ENCODE measurements around the gene DNPH1. TPM values are rescaled to one million over a fixed set of nuclear protein-coding genes. Genes with fewer than 3 reads are reported as not detected.

The DNPH1 gene
- total RNA-seq, 1 experiment from 2014 or later = 91.0 TPM

GRCh38 chr6:43243664-43244321 is 14.5 kb upstream of the DNPH1 start:
- no peak for TF ChIP-seq CTCF (IDR thresholded peaks at IDR 0.05; ENCODE audit: unreplicated experiment)
- no TSS peak for BruUV-seq (replicated peaks)
- Mint-ChIP-seq H3K9me3 (ENCODE audit: unreplicated experiment) (no peaks in the 10 kb centered on the region), H3K4me1 (ENCODE audit: insufficient read depth, unreplicated experiment) (no peaks in the 10 kb centered on the region), H3K36me3 (ENCODE audit: insufficient read depth, unreplicated experiment) (no peaks in the 10 kb centered on the region), H3K4me3 (ENCODE audit: unreplicated experiment) (no peak overlapping the region), H3K27me3 (ENCODE audit: insufficient read depth, unreplicated experiment) (no peaks in the 10 kb centered on the region), H3K27ac (ENCODE audit: low read depth, unreplicated experiment) (no peak overlapping the region)
- DNase-seq (ENCODE audit: unreplicated experiment) = no peak
- ChIA-PET POLR2A (no interaction called here), CTCF (no interaction called here)
- intact Hi-C loops (cut with micrococcal nuclease) = no loop called here

GRCh38 chr6:43242908-43243663 is 13.8 kb upstream of the DNPH1 start, which contains the start of gene TTBK1:
Gene TTBK1, plus strand, starts transcription at chr6:43243481. Its CDS starts 3,180 bp downstream, at chr6:43246661.
- Mint-ChIP-seq H3K36me3 (ENCODE audit: insufficient read depth, unreplicated experiment) (no peaks in the 10 kb centered on the region), H3K9me3 (ENCODE audit: unreplicated experiment) (no peaks in the 10 kb centered on the region), H3K27me3 (ENCODE audit: insufficient read depth, unreplicated experiment) (no peaks in the 10 kb centered on the region), H3K27ac (ENCODE audit: low read depth, unreplicated experiment) (no peak within 1 kb of the TSS), H3K4me1 (ENCODE audit: insufficient read depth, unreplicated experiment) (no peaks in the 10 kb centered on the region), H3K4me3 (ENCODE audit: unreplicated experiment) (no peak within 1 kb of the TSS)
- intact Hi-C loops (cut with micrococcal nuclease) = no loop called here
- ChIA-PET CTCF (no interaction called here), POLR2A (no interaction called here)
- no peak for TF ChIP-seq CTCF (IDR thresholded peaks at IDR 0.05; ENCODE audit: unreplicated experiment)
- BruUV-seq (replicated peaks) = no TSS peak
- no peak for DNase-seq (ENCODE audit: unreplicated experiment)

GRCh38 chr6:43241446-43241845 is 12.2 kb upstream of the DNPH1 start:
- no peak for TF ChIP-seq CTCF (IDR thresholded peaks at IDR 0.05; ENCODE audit: unreplicated experiment)
- Mint-ChIP-seq H3K4me1 (ENCODE audit: insufficient read depth, unreplicated experiment) (no peaks in the 10 kb centered on the region), H3K9me3 (ENCODE audit: unreplicated experiment) (no peaks in the 10 kb centered on the region), H3K27me3 (ENCODE audit: insufficient read depth, unreplicated experiment) (no peaks in the 10 kb centered on the region), H3K36me3 (ENCODE audit: insufficient read depth, unreplicated experiment) (no peaks in the 10 kb centered on the region), H3K4me3 (ENCODE audit: unreplicated experiment) (no peak overlapping the region), H3K27ac (ENCODE audit: low read depth, unreplicated experiment) (no peak overlapping the region)
- no TSS peak for BruUV-seq (replicated peaks)
- POLR2A ChIA-PET = no interaction called here
- CTCF ChIA-PET = no interaction called here
- intact Hi-C loops (cut with micrococcal nuclease) = no loop called here
- DNase-seq (ENCODE audit: unreplicated experiment) = no peak

GRCh38 chr6:43240950-43241349 is 11.7 kb upstream of the DNPH1 start:
- TF ChIP-seq CTCF (IDR thresholded peaks at IDR 0.05; ENCODE audit: unreplicated experiment) = no peak
- no peak for DNase-seq (ENCODE audit: unreplicated experiment)
- Mint-ChIP-seq H3K4me1 (ENCODE audit: insufficient read depth, unreplicated experiment) (no peaks in the 10 kb centered on the region), H3K9me3 (ENCODE audit: unreplicated experiment) (no peaks in the 10 kb centered on the region), H3K27ac (ENCODE audit: low read depth, unreplicated experiment) (no peak overlapping the region), H3K4me3 (ENCODE audit: unreplicated experiment) (no peak overlapping the region), H3K27me3 (ENCODE audit: insufficient read depth, unreplicated experiment) (no peaks in the 10 kb centered on the region), H3K36me3 (ENCODE audit: insufficient read depth, unreplicated experiment) (no peaks in the 10 kb centered on the region)
- ChIA-PET POLR2A (interaction anchor here (1.0 kb wide), 1 partner anchor 266 kb away, joined by 3 read pairs; no protein-coding TSS in a partner anchor), CTCF (no interaction called here)
- intact Hi-C loops (cut with micrococcal nuclease) = no loop called here
- BruUV-seq (replicated peaks) = no TSS peak
